Parathyroid adenoma (tissue), 2 donors: ENCODE measurements around the gene KRT79.
A peak's percentile ranks its signal among the peaks of the same experiment; 100 is the strongest.

Experiments used
- H2AFZ ChIP-seq: fragments of 300-600 bp; sonication (generic); one replicate; pipeline ENCODE4 v1.7.0; 2017; ENCODE audit warnings: antibody characterized with exemption, mild to moderate bottlenecking
- H3K27ac ChIP-seq: fragments of 300-600 bp; sonication (generic); one replicate; pipeline ENCODE4 v1.7.0; 2017
- H3K27me3 ChIP-seq: fragments of 300-600 bp; sonication (generic); one replicate; pipeline ENCODE4 v1.7.0; 2017; ENCODE audit warnings: low read length; ENCODE audit not compliant: control insufficient read depth, insufficient read depth
- H3K36me3 ChIP-seq: fragments of 300-600 bp; sonication (generic); one replicate; pipeline ENCODE4 v1.7.0; 2017; ENCODE audit warnings: low read length; ENCODE audit not compliant: control insufficient read depth, insufficient read depth
- H3K4me1 ChIP-seq: fragments of 300-600 bp; sonication (generic); one replicate; pipeline ENCODE4 v1.7.0; 2017; ENCODE audit warnings: control low read depth
- H3K4me2 ChIP-seq: fragments of 300-600 bp; sonication (generic); one replicate; pipeline ENCODE4 v1.7.0; 2017; ENCODE audit warnings: low read length
- H3K4me3 ChIP-seq: fragments of 300-600 bp; sonication (generic); one replicate; pipeline ENCODE4 v1.7.0; 2017; ENCODE audit warnings: low read depth, low read length
- H3K79me2 ChIP-seq: fragments of 300-600 bp; sonication (generic); one replicate; pipeline ENCODE4 v1.7.0; 2017; ENCODE audit warnings: control low read depth
- H3K9ac ChIP-seq: fragments of 300-600 bp; sonication (generic); one replicate; pipeline ENCODE4 v1.7.0; 2017; ENCODE audit warnings: mild to moderate bottlenecking
- H3K9me3 ChIP-seq: fragments of 300-600 bp; sonication (generic); one replicate; pipeline ENCODE4 v1.7.0; 2017; ENCODE audit warnings: low read length; ENCODE audit not compliant: control insufficient read depth
- TF ChIP-seq, protein P1 (sequence below): fragments of 300-600 bp; sonication (generic); IDR thresholded peaks from one replicate; pipeline ENCODE4 v1.7.0; 2017; ENCODE audit warnings: antibody characterized with exemption, mild to moderate bottlenecking
- donor health status: primary hyperparathyroidism.

Gene KRT79

DNA sequence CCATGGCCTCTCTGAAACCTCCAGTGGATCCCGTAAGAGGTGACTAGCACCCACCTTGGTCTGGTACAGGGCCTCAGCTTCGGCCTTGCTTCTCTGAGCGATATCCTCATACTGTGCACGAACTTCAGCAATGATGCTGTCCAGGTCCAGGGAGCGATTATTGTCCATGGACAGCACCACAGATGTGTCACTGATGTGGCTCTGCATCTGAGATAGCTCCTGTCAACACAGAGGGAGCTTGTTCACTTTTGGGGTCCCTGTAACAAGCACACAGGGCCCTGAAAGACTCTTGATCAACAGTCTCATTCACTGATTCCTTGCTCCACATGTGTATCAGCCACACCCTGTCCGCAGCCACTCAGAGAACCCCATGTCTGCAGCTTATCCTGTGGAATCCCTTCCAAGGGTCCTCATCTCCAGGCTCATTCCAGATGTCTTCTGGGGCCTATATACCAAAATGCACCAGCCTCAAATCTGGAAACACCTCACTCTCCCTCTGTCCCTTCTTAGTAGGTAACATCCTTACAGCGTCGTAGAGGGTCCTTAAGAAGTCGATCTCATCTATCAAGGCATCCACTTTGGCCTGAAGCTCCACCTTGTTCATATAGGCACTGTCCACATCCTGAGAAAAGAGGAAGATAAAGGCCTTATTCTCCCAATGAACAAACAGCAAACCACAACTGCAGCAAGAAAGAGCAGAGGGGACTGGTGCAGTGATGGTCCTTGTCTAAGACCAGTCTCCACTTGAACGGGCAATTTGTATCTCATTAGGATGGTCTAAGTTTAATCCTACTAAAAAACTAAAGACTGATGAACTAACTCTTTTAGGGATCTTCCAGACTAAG is 41.7 kb downstream of the KRT79 start:
- no peaks in the 10 kb centered on the region for H3K4me1 ChIP-seq
- H3K79me2 ChIP-seq: no peaks in the 10 kb centered on the region
- H3K36me3 ChIP-seq: no peaks in the 10 kb centered on the region
- no peak overlapping the region for H3K9ac ChIP-seq
- no peak overlapping the region for H3K27ac ChIP-seq
- H3K27me3 ChIP-seq: no peaks in the 10 kb centered on the region
- H3K4me3 ChIP-seq: no peak overlapping the region
- no peak overlapping the region for H2AFZ ChIP-seq
- TF ChIP-seq, protein P1, sequence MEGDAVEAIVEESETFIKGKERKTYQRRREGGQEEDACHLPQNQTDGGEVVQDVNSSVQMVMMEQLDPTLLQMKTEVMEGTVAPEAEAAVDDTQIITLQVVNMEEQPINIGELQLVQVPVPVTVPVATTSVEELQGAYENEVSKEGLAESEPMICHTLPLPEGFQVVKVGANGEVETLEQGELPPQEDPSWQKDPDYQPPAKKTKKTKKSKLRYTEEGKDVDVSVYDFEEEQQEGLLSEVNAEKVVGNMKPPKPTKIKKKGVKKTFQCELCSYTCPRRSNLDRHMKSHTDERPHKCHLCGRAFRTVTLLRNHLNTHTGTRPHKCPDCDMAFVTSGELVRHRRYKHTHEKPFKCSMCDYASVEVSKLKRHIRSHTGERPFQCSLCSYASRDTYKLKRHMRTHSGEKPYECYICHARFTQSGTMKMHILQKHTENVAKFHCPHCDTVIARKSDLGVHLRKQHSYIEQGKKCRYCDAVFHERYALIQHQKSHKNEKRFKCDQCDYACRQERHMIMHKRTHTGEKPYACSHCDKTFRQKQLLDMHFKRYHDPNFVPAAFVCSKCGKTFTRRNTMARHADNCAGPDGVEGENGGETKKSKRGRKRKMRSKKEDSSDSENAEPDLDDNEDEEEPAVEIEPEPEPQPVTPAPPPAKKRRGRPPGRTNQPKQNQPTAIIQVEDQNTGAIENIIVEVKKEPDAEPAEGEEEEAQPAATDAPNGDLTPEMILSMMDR: no peak
- H3K4me2 ChIP-seq: no peak overlapping the region
- no peaks in the 10 kb centered on the region for H3K9me3 ChIP-seq

DNA sequence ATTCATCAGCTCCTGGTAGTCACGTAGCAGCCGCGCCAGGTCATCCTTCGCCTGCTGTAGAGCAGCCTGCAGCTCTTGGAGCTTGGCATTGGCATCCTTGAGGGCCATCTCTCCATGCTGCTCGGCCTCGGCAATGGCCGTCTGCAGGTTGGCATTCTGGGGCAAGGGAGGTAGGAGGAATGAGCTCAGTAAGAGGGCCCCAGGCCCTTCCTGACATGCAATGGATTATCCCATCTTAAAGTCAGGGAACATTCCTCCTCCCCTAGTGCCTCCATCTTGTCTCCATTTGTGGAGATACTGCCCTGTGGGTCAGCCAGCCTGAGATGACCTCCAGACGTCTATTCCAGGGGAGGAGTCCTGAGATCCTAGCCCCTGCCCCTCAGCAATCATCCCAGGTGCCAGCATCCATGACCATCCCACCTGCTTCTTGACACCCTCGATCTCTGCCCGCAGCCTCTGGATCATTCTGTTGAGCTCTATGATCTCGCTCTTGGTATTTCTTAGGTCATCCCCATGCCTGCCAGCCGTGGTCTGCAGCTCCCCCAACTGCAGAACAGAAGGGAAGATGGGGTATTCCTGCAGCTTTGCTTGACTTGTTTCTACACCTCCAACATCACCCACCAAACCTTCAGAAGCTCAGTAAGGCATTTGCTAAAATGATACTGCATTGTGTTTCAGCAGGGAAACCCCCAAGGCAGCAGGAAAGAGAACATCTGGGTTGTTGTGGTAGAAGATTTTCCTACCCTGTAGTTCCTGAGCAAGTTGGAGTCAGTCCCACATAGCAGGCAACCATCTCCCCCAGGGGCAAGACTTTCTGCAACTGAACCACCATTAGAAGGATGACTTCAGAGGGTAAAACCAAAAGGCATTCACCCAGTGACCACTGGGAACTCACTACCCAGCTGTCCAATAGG is 42.6 kb downstream of the KRT79 start:
- no peak overlapping the region for H3K4me2 ChIP-seq
- H2AFZ ChIP-seq: no peak overlapping the region
- no peaks in the 10 kb centered on the region for H3K9me3 ChIP-seq
- H3K4me3 ChIP-seq: no peak overlapping the region
- H3K4me1 ChIP-seq: no peaks in the 10 kb centered on the region
- TF ChIP-seq, protein P1: no peak
- H3K36me3 ChIP-seq: no peaks in the 10 kb centered on the region
- H3K79me2 ChIP-seq: no peaks in the 10 kb centered on the region
- no peaks in the 10 kb centered on the region for H3K27me3 ChIP-seq
- H3K27ac ChIP-seq: no peak overlapping the region
- H3K9ac ChIP-seq: no peak overlapping the region

DNA sequence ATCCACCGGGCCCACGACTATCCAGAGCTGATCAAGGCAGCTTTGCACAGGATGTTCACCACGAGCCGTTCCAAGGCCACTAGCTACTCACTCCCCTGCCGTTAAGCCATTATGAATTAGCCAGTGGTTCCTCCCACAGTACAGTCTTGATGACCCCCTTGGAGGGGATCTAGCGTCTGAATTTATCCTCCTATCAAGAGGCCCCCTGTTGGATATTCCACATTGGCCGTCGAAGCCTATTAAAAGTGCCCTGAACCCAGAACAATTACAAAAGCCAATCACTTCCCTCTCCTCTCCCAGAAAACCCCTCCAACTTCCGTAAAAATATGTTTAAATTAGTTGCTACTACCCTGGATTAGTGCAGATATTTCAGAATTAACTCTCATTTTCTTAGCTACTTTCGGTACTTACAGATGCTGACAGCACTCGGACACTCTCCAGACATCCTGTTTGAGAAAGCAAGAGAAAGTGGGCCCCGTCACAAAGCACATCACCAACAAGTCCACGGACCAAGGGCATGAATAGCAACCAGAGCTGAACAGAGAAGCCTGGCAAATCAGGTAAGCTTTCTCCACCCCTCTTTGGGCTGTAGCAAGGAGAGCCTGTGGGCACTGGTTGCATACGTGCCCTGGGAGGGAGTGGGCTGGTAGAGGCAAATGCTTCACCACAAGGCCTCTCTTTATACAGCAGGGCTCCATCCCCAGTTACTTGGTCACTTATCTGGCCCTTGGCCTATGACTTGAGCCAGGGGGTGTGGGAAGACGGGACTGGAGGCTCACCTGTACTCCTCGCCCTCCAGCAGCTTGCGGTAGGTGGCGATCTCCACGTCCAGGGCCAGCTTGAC is 43.5 kb downstream of the KRT79 start:
- no peak overlapping the region for H3K27ac ChIP-seq
- TF ChIP-seq, protein P1: no peak
- H3K9ac ChIP-seq: no peak overlapping the region
- no peak overlapping the region for H3K4me2 ChIP-seq
- no peaks in the 10 kb centered on the region for H3K9me3 ChIP-seq
- H3K79me2 ChIP-seq: no peaks in the 10 kb centered on the region
- peak overlapping the region; percentile 60 for H2AFZ ChIP-seq
- H3K36me3 ChIP-seq: no peaks in the 10 kb centered on the region
- no peaks in the 10 kb centered on the region for H3K4me1 ChIP-seq
- H3K4me3 ChIP-seq: no peak overlapping the region
- H3K27me3 ChIP-seq: no peaks in the 10 kb centered on the region

DNA sequence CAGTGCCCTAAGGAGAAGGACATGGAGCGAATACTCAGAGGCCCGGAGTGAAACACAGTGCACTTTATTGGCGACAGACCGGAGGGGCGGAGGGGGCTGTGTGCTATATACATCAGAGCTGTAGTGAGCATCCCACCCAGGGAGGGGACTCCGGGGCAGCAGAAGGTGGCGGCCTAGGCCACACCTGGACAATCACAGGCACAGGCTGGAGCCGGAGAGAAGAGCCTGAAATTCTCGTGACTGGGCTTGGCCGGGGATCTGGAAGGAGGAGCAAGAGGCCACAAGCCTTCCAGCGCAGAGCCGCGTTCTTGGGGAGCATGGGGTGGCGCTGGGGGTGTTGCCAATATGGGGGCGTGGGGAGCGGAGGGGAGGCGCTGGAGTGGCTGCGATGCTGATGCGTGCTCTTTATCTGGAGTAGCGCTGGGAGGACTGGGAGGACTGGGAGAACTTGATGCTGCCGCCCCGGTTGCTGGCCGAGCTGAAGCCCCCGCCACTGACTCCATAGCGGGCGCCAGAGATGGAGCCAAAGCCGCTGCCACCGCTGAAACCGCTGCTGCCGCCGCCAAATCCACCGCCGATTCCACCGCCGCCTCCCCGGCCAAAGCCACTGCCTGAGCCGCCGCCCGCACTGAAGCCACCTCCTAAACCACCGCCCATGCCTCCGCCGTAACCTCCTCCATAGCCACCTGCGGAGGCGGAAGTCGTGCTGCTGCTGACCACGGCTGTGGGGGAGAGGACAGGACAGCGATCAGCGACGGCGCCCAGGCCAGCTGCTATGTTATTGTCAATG is 44.3 kb downstream of the KRT79 start:
- Histone ChIP-seq H3K4me2 (no peak overlapping the region), H3K27ac (no peak overlapping the region), H3K9me3 (no peaks in the 10 kb centered on the region), H3K36me3 (no peaks in the 10 kb centered on the region), H3K79me2 (no peaks in the 10 kb centered on the region), H3K4me3 (no peak overlapping the region), H3K9ac (no peak overlapping the region), H2AFZ (peak overlapping the region; percentile 60), H3K27me3 (no peaks in the 10 kb centered on the region), H3K4me1 (no peaks in the 10 kb centered on the region)
- TF ChIP-seq, protein P1: no peak
